T-helper 1 cell treated with Interleukin-12 subunit alpha and Interleukin-12 subunit beta and Interleukin-4 antibody, amounts not matched to agents 30 ng/mL and 1 ng/mL, for 36 hours (primary cell): ENCODE measurements around the gene VILL. TPM values are rescaled to one million over a fixed set of nuclear protein-coding genes. Genes with fewer than 3 reads are reported as not detected.

Experiments
- total RNA-seq: library from RNA; stranded (reverse); gene quantifications from 2 replicates; pipeline ENCODE4 v1.2.3, GENCODE V29; 2022

Gene VILL
- total RNA-seq, 1 donor from 2014 or later, result 18.4 TPM

Other genes starting within 250 kb of the VILL start
- gene CTDSPL, start 128.9 kb upstream of the VILL start, total RNA-seq, result 4.5 and 4.6 TPM in 2 replicates
- gene PLCD1, start 38.9 kb downstream of the VILL start, total RNA-seq, result 16.6 and 18.5 TPM in 2 replicates
- 1.0 and 3.9 TPM in 2 replicates for gene DLEC1, start 48.4 kb downstream of the VILL start, total RNA-seq
- gene ACAA1, start 146.3 kb downstream of the VILL start, total RNA-seq, result 78.4 and 85.8 TPM in 2 replicates
- 74.7 and 77.2 TPM in 2 replicates for gene MYD88, start 147.9 kb downstream of the VILL start, total RNA-seq
- gene OXSR1, start 174.8 kb downstream of the VILL start, total RNA-seq, result 50.7 and 51.8 TPM in 2 replicates